ENCODE results near the gene KCNS3. TPM values are rescaled to one million over a fixed set of nuclear protein-coding genes. Genes with fewer than 3 reads are reported as not detected.
A peak's percentile ranks its signal among the peaks of the same experiment; 100 is the strongest.

The KCNS3 gene
- total and polyA plus RNA-seq, 4 donors, result 15.4 to 45.9 (median 20.8) TPM

DNA sequence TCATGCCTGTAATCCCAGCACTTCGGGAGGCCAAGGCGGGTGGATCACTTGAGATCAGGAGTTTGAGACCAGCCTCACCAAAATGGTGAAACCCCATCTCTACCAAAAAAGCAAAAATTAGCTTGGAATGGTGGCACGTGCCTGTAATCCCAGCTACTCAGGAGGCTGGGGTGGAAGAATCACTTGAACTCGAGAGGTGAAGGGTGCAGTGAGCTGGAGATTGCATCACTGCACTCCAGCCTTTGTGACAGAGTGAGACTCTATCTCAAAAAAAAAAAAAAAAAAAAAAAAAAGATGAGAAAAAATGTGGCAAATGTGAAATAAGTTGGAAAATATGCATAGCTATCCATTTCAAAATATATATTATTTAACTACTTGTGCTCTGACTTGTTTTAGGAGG is 65.0 kb downstream of the KCNS3 start:
- TF ChIP-seq, protein P1, sequence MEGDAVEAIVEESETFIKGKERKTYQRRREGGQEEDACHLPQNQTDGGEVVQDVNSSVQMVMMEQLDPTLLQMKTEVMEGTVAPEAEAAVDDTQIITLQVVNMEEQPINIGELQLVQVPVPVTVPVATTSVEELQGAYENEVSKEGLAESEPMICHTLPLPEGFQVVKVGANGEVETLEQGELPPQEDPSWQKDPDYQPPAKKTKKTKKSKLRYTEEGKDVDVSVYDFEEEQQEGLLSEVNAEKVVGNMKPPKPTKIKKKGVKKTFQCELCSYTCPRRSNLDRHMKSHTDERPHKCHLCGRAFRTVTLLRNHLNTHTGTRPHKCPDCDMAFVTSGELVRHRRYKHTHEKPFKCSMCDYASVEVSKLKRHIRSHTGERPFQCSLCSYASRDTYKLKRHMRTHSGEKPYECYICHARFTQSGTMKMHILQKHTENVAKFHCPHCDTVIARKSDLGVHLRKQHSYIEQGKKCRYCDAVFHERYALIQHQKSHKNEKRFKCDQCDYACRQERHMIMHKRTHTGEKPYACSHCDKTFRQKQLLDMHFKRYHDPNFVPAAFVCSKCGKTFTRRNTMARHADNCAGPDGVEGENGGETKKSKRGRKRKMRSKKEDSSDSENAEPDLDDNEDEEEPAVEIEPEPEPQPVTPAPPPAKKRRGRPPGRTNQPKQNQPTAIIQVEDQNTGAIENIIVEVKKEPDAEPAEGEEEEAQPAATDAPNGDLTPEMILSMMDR (IDR thresholded peaks at IDR 0.05; ENCODE audit: control extremely low read depth, extremely low read depth), result no peak
- ATAC-seq (ENCODE audit: insufficient read depth, low FRiP score), result no peak
- Histone ChIP-seq H3K9ac (ENCODE audit: insufficient read depth in 1 of 2, low read length in 2 of 2) (no peak overlapping the region), H3K27ac (ENCODE audit: low read depth in 1 of 2, low read length in 1 of 2) (no peak overlapping the region), H3K36me3 (ENCODE audit: control insufficient read depth in 4 of 4, insufficient read depth in 4 of 4, low read length in 4 of 4) (no peaks in the 10 kb centered on the region), H3K9me3 (ENCODE audit: control insufficient read depth in 4 of 4, insufficient read depth in 3 of 4, low read length in 3 of 4) (peaks cover 0 to 3% (median 1%) of the 10 kb centered on the region in 4 donors), H3K27me3 (ENCODE audit: control insufficient read depth in 3 of 3, insufficient read depth in 3 of 3, low read length in 2 of 3) (no peaks in the 10 kb centered on the region), H3K4me3 (no peak overlapping the region), H3K4me1 (ENCODE audit: control insufficient read depth in 5 of 5, insufficient read depth in 5 of 5, low read length in 5 of 5) (peaks cover 0 to 1% (median 0%) of the 10 kb centered on the region in 5 donors)
- WGBS, 2 donors, result 67 to 68% methylated on average over 4 of the region's 4 CpGs
- DNase-seq, result peak in 1 of 3 donors; percentile 6

DNA sequence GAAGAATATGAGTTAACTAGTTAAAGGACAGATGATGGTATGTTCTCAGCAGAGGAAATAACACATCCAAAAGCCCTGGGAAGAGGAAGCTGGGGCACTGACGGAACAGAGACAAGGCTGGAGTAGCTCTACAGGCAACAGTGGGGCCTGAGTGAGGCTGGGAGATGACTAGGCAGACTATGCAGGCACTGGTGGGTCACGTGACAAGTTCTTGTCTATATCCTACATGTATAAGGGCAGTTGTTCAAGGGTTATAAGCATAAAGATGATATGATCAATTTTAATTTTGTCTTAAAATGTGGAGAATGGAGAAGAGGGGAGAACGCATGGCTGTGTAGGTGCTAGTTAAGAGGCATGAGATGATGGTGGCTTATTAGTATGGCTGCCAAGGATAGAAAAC is 68.6 kb downstream of the KCNS3 start:
- TF ChIP-seq, protein P1 (IDR thresholded peaks at IDR 0.05; ENCODE audit: control extremely low read depth, extremely low read depth), result no peak

DNA sequence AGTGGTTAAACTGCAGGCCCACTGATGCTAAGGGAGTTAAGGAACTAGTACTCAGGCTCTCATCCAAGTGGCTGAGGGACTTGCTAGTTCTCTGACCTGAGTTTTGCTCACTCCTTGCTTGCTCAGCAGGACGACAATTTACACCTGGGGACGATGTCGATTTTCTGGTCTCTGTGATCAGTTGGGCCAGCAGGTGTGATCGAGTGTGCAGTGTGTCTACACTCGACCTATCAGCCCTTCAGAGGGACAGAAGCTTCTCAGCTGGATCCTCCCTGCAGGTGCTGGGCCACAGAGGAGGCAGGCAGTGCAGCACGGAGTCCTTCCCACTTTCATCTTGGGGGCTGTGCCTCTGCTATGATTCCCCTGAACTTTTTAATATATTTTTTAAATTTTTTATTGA is 71.5 kb downstream of the KCNS3 start:
- WGBS, 2 donors, result 75 to 79% methylated on average over 6 of the region's 6 CpGs
- no peak overlapping the region for H3K9ac ChIP-seq (ENCODE audit: insufficient read depth in 1 of 2, low read length in 2 of 2)
- ATAC-seq (ENCODE audit: insufficient read depth, low FRiP score), result no peak

More for the DNA sequence above, 68.6 kb downstream of the KCNS3 start:
- no peak for DNase-seq
- ATAC-seq (ENCODE audit: insufficient read depth, low FRiP score), result no peak
- Histone ChIP-seq H3K36me3 (ENCODE audit: control insufficient read depth in 4 of 4, insufficient read depth in 4 of 4, low read length in 4 of 4) (no peaks in the 10 kb centered on the region), H3K9ac (ENCODE audit: insufficient read depth in 1 of 2, low read length in 2 of 2) (no peak overlapping the region), H3K27me3 (ENCODE audit: control insufficient read depth in 3 of 3, insufficient read depth in 3 of 3, low read length in 2 of 3) (no peaks in the 10 kb centered on the region), H3K4me1 (ENCODE audit: control insufficient read depth in 5 of 5, insufficient read depth in 5 of 5, low read length in 5 of 5) (no peaks in the 10 kb centered on the region), H3K4me3 (no peak overlapping the region), H3K27ac (ENCODE audit: low read depth in 1 of 2, low read length in 1 of 2) (no peak overlapping the region), H3K9me3 (ENCODE audit: control insufficient read depth in 4 of 4, insufficient read depth in 3 of 4, low read length in 3 of 4) (peaks cover 0 to 3% (median 0%) of the 10 kb centered on the region in 4 donors)
- 81 to 82% methylated on average over 3 of the region's 3 CpGs for WGBS, 2 donors

More for the DNA sequence above, 71.5 kb downstream of the KCNS3 start:
- Histone ChIP-seq H3K36me3 (ENCODE audit: control insufficient read depth in 4 of 4, insufficient read depth in 4 of 4, low read length in 4 of 4) (no peaks in the 10 kb centered on the region), H3K27me3 (ENCODE audit: control insufficient read depth in 3 of 3, insufficient read depth in 3 of 3, low read length in 2 of 3) (no peaks in the 10 kb centered on the region), H3K4me3 (no peak overlapping the region), H3K4me1 (ENCODE audit: control insufficient read depth in 5 of 5, insufficient read depth in 5 of 5, low read length in 5 of 5) (no peaks in the 10 kb centered on the region), H3K27ac (ENCODE audit: low read depth in 1 of 2, low read length in 1 of 2) (no peak overlapping the region), H3K9me3 (ENCODE audit: control insufficient read depth in 4 of 4, insufficient read depth in 3 of 4, low read length in 3 of 4) (peaks cover 0 to 3% (median 0%) of the 10 kb centered on the region in 4 donors)
- TF ChIP-seq, protein P1 (IDR thresholded peaks at IDR 0.05; ENCODE audit: control extremely low read depth, extremely low read depth), result no peak
- DNase-seq, result no peak
